ENCODE results near the gene SAT2. TPM values are rescaled to one million over a fixed set of nuclear protein-coding genes. Genes with fewer than 3 reads are reported as not detected.

The SAT2 gene
- total RNA-seq, 2 experiments from 2014 or later = 36.2 to 37.9 TPM

GRCh38 chr17:7589204-7589868 lies 38.3 kb downstream of the SAT2 start:
- DNase-seq = peak; percentile 71
- CTCF ChIA-PET = interaction anchor here (0.6 to 2.4 kb wide), 26 partner anchors 9 to 253 kb away, joined by 3 to 24 read pairs (median 4); partner anchors contain the start of genes ACAP1, CHRNB1, FXR2 and SENP3
- POLR2A ChIA-PET = interaction anchor here (1.0 to 2.3 kb wide), 8 partner anchors 9 to 104 kb away, joined by 3 to 17 read pairs (median 4); partner anchors contain the start of genes CD68, TP53 and WRAP53
- H3K27ac Mint-ChIP-seq = peak overlapping the region; percentile 26
- no peaks in the 10 kb centered on the region for H3K9me3 Mint-ChIP-seq
- peaks cover 58% of the 10 kb centered on the region for H3K36me3 Mint-ChIP-seq (ENCODE audit: low read depth)
- peaks cover 22% of the 10 kb centered on the region for H3K4me1 Mint-ChIP-seq
- H3K27me3 Mint-ChIP-seq = no peaks in the 10 kb centered on the region
- no peak overlapping the region for H3K4me3 Mint-ChIP-seq

DNA sequence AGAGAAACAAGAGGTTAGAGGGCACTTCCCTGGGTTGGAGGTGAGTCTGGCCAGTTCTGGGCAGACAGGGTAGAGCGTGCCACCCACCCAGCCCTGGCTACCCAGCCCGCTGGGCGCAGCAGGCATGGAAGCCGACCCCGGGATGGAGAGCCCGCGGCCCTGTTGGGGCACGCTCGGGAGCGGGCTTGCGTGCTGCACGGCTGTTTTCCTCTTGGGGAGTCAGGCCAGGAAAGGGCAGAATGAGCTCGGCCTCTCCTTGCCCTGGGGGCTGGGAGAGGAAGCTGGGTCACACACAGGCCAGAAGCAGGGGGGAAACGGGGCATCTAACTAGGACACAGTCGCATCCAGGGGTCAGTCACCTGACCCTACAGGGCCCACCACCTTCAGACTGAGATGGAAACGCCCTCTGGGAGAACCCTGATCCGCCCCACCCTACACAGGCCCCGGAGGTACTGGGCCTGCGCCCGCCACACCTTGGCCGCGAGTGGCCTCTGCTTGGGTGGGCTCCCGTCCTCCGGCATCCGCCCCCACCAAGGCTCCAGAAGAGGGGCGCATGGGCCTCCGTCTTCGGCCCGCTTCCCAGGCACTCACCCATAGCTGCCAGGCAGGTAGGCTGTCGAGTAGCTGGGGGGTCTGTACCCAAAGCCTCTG lies 38.9 kb downstream of the SAT2 start:
- no peak for DNase-seq
- no peak overlapping the region for H3K27ac Mint-ChIP-seq
- H3K9me3 Mint-ChIP-seq = no peaks in the 10 kb centered on the region
- H3K4me1 Mint-ChIP-seq = peaks cover 22% of the 10 kb centered on the region
- POLR2A ChIA-PET = interaction anchor here (1.0 to 2.3 kb wide), 7 partner anchors 9 to 103 kb away, joined by 3 to 17 read pairs (median 3); partner anchors contain the start of genes CD68, TP53 and WRAP53
- no peak overlapping the region for H3K4me3 Mint-ChIP-seq
- no peaks in the 10 kb centered on the region for H3K27me3 Mint-ChIP-seq
- H3K36me3 Mint-ChIP-seq (ENCODE audit: low read depth) = peaks cover 51% of the 10 kb centered on the region
- CTCF ChIA-PET = interaction anchor here (0.6 to 2.4 kb wide), 24 partner anchors 8 to 238 kb away, joined by 3 to 24 read pairs (median 4); partner anchors contain the start of genes CHRNB1, FXR2, SENP3 and TMEM256

DNA sequence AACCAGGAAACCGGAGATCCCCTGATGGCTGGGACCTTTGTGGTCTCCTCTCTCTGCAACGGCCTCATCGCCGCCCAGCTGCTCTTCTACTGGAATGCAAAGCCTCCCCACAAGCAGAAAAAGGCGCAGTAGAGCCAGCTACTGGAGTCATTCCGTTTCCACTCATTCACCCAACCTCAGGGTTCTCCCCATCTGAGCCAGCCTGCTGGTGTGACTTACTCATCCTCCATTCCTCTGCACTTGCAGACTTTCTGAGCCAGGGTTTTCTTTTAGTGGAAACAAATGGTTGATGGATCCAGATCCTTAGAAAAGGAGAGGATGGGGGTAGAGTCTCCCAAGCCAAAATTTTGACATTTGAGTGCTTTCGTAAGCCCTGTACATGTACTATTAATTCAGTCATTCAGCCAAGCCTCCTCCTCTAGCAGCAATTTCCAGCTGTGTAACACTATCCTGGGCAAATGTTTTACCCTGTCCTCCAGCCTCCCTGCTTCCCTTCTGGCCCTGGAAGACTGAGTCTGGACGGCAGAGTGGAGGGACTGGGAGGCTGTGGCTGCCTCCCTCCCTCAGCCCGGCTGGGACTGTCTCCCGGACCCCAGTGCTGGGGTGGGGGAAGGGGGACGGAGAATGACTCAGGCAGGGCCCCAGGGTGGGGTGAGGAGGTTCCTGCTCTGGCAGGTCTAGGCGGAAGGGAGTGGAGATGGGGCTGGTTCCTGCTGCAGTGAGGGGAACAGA lies 40.0 kb downstream of the SAT2 start:
- ChIA-PET CTCF (interaction anchor here (0.9 to 1.5 kb wide), 2 partner anchors 156 to 231 kb away, joined by 5 read pairs; no protein-coding TSS in a partner anchor), POLR2A (interaction anchor here (5.1 to 8.7 kb wide), 2 partner anchors 15 to 99 kb away, joined by 129 to 169 read pairs; partner anchors contain the start of genes TP53 and WRAP53)
- no peak for DNase-seq
- Mint-ChIP-seq H3K27ac (peak overlapping the region; percentile 35), H3K9me3 (no peaks in the 10 kb centered on the region), H3K27me3 (no peaks in the 10 kb centered on the region), H3K4me3 (no peak overlapping the region), H3K36me3 (ENCODE audit: low read depth) (peaks cover 42% of the 10 kb centered on the region), H3K4me1 (peaks cover 30% of the 10 kb centered on the region)

- Mint-ChIP-seq H3K4me1 (peaks cover 38% of the 10 kb centered on the region), H3K27me3 (no peaks in the 10 kb centered on the region), H3K4me3 (no peak overlapping the region), H3K9me3 (no peaks in the 10 kb centered on the region), H3K27ac (no peak overlapping the region), H3K36me3 (ENCODE audit: low read depth) (peaks cover 39% of the 10 kb centered on the region)
- POLR2A ChIA-PET = interaction anchor here (5.1 to 8.7 kb wide), 2 partner anchors 14 to 100 kb away, joined by 129 to 169 read pairs; partner anchors contain the start of genes TP53 and WRAP53
- no peak for DNase-seq
- CTCF ChIA-PET = interaction anchor here (0.9 to 4.1 kb wide), 5 partner anchors 8 to 231 kb away, joined by 4 to 29 read pairs (median 5); partner anchors contain the start of genes SENP3, TP53 and WRAP53
These were observed 40.8 kb downstream of the SAT2 start for GRCh38 chr17:7586673-7587419.

DNA sequence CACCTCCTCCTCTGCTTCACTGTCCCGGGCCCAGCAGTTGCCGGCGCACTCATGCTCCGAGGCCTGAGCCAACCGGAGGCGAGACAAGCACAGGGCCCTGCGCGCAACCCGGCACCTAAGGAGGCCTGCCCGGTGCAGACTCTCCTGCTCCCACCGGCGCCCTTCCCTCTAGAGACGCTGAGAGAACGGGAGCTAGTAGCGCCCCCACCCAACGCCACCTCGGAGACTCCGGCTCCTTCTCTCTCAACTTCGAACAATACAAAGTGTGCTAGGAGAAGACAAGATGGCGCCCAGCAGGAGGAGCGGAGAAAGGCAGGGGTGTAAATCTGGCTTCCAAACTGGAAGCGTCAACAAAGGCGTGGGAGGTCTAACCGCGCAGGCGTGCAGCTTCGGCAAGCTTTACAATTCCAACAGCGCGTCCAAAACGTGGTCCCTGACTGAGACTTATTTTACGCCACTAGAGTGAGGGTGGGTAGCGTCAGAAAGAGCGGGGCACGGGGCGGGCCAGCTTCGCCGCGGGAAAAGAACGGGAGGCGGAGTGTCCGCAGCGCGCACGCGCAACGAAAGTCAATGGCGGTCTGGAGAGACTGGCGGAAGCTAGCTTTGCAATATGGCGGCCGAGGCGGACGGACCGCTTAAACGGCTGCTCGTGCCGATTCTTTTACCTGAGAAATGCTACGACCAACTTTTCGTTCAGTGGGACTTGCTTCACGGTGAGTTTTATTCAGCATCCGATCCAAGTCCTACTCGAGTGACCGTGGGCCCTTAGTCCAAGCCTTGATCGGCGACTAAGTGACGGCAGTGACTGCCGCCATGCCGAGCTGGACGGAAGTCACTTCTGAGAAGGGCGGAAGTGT lies 44.1 kb downstream of the SAT2 start, which contains the start of gene MPDU1:
MPDU1 (plus strand) TSS at position 600 of the 857 bp plus-strand sequence; CDS start at position 611, 11 bp downstream.
- Mint-ChIP-seq H3K4me3 (peak within 1 kb of the TSS; percentile 97), H3K9me3 (no peaks in the 10 kb centered on the region), H3K27ac (peak within 1 kb of the TSS; percentile 99), H3K4me1 (peaks cover 68% of the 10 kb centered on the region), H3K27me3 (no peaks in the 10 kb centered on the region), H3K36me3 (ENCODE audit: low read depth) (peaks cover 53% of the 10 kb centered on the region)
- CTCF ChIA-PET = interaction anchor here (1.1 to 4.1 kb wide), 10 partner anchors 9 to 535 kb away, joined by 3 to 29 read pairs (median 7); partner anchors contain the start of genes ALOXE3, SAT2, SENP3 and TMEM102
- POLR2A ChIA-PET = interaction anchor here (0.7 to 8.7 kb wide), 37 partner anchors 11 to 664 kb away, joined by 3 to 169 read pairs (median 5); partner anchors contain the start of genes ACADVL, ACAP1, CTC1 and DLG4
- DNase-seq = peak; percentile 96

- ChIA-PET POLR2A (interaction anchor here (0.9 to 8.7 kb wide), 18 partner anchors 10 to 574 kb away, joined by 3 to 169 read pairs (median 11); partner anchors contain the start of genes ACADVL, ACAP1, DLG4 and FXR2), CTCF (interaction anchor here (2.1 to 4.1 kb wide), 5 partner anchors 8 to 536 kb away, joined by 4 to 29 read pairs (median 14); partner anchors contain the start of genes ALOXE3, SENP3, TMEM102 and TP53)
- H3K9me3 Mint-ChIP-seq = no peaks in the 10 kb centered on the region
- H3K27ac Mint-ChIP-seq = peak overlapping the region; percentile 99
- H3K4me1 Mint-ChIP-seq = peaks cover 76% of the 10 kb centered on the region
- no peaks in the 10 kb centered on the region for H3K27me3 Mint-ChIP-seq
- peaks cover 54% of the 10 kb centered on the region for H3K36me3 Mint-ChIP-seq (ENCODE audit: low read depth)
- no peak for DNase-seq
- H3K4me3 Mint-ChIP-seq = peak overlapping the region; percentile 97
These were observed 45.0 kb downstream of the SAT2 start for GRCh38 chr17:7582396-7583252.

- no peak for DNase-seq
- H3K36me3 Mint-ChIP-seq (ENCODE audit: low read depth) = peaks cover 62% of the 10 kb centered on the region
- peak overlapping the region; percentile 92 for H3K27ac Mint-ChIP-seq
- H3K9me3 Mint-ChIP-seq = no peaks in the 10 kb centered on the region
- ChIA-PET CTCF (interaction anchor here (1.2 to 2.3 kb wide), 5 partner anchors 9 to 106 kb away, joined by 3 to 11 read pairs (median 5); partner anchors contain the start of genes FXR2, SENP3, SOX15 and TP53), POLR2A (interaction anchor here (0.9 to 8.7 kb wide), 6 partner anchors 8 to 105 kb away, joined by 3 to 169 read pairs (median 10); partner anchors contain the start of genes POLR2A, SENP3, SOX15 and TP53)
- H3K4me1 Mint-ChIP-seq = peaks cover 86% of the 10 kb centered on the region
- no peaks in the 10 kb centered on the region for H3K27me3 Mint-ChIP-seq
- H3K4me3 Mint-ChIP-seq = peak overlapping the region; percentile 52
These were observed 46.7 kb downstream of the SAT2 start for GRCh38 chr17:7580604-7581575.

DNA sequence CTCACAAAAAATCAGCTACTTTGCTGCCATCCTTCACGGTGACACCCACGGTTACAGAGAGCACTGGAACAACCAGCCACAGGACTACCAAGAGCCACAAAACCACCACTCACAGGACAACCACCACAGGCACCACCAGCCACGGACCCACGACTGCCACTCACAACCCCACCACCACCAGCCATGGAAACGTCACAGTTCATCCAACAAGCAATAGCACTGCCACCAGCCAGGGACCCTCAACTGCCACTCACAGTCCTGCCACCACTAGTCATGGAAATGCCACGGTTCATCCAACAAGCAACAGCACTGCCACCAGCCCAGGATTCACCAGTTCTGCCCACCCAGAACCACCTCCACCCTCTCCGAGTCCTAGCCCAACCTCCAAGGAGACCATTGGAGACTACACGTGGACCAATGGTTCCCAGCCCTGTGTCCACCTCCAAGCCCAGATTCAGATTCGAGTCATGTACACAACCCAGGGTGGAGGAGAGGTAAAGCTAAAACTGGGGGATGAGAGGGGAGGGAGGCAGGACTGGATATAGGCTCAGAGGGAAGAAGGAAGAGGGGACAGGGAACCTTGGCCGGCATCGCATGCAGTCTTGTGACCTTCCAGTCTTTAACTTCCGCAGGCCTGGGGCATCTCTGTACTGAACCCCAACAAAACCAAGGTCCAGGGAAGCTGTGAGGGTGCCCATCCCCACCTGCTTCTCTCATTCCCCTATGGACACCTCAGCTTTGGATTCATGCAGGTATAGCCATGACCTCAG lies 47.6 kb downstream of the SAT2 start:
- POLR2A ChIA-PET = interaction anchor here (0.7 to 8.7 kb wide), 11 partner anchors 7 to 244 kb away, joined by 3 to 169 read pairs (median 4); partner anchors contain the start of genes ACAP1, POLR2A, SENP3 and SOX15
- peaks cover 86% of the 10 kb centered on the region for H3K4me1 Mint-ChIP-seq
- peak overlapping the region; percentile 68 for H3K4me3 Mint-ChIP-seq

More for the DNA sequence above, 47.6 kb downstream of the SAT2 start:
- Mint-ChIP-seq H3K36me3 (ENCODE audit: low read depth) (peaks cover 66% of the 10 kb centered on the region), H3K27me3 (no peaks in the 10 kb centered on the region), H3K27ac (peak overlapping the region; percentile 92), H3K9me3 (no peaks in the 10 kb centered on the region)
- CTCF ChIA-PET = interaction anchor here (1.2 to 2.3 kb wide), 5 partner anchors 9 to 107 kb away, joined by 3 to 11 read pairs (median 5); partner anchors contain the start of genes FXR2, SENP3, SOX15 and TP53
- DNase-seq = no peak
